Measurements from ENCODE around the gene OR6V1. TPM values are rescaled to one million over a fixed set of nuclear protein-coding genes. Genes with fewer than 3 reads are reported as not detected.
A peak's percentile ranks its signal among the peaks of the same experiment; 100 is the strongest.

OR6V1 gene
- total and polyA plus RNA-seq, 10 of the 15 experiments (the other 5 are each of a cell fraction or from before 2014, with no cell fraction given): not detected

DNA sequence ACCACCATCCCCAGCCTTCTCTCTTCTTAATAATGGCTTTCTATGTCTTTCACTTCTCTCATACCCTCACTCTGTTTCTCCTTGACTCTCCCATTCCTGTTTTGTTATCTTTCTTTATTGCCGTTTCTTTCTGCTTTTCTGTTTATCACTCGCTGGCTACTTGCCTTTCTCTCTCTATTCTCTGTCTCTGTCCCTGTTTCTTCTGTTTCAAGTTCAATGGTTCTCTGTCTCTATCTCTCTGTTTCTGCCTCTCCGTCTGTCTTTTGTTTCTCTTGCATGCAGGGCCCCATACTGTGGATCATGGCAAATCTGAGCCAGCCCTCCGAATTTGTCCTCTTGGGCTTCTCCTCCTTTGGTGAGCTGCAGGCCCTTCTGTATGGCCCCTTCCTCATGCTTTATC lies at the start of gene OR6V1 (continued):
- TF ChIP-seq, protein P1, sequence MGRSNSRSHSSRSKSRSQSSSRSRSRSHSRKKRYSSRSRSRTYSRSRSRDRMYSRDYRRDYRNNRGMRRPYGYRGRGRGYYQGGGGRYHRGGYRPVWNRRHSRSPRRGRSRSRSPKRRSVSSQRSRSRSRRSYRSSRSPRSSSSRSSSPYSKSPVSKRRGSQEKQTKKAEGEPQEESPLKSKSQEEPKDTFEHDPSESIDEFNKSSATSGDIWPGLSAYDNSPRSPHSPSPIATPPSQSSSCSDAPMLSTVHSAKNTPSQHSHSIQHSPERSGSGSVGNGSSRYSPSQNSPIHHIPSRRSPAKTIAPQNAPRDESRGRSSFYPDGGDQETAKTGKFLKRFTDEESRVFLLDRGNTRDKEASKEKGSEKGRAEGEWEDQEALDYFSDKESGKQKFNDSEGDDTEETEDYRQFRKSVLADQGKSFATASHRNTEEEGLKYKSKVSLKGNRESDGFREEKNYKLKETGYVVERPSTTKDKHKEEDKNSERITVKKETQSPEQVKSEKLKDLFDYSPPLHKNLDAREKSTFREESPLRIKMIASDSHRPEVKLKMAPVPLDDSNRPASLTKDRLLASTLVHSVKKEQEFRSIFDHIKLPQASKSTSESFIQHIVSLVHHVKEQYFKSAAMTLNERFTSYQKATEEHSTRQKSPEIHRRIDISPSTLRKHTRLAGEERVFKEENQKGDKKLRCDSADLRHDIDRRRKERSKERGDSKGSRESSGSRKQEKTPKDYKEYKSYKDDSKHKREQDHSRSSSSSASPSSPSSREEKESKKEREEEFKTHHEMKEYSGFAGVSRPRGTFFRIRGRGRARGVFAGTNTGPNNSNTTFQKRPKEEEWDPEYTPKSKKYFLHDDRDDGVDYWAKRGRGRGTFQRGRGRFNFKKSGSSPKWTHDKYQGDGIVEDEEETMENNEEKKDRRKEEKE (IDR thresholded peaks at IDR 0.05): no peak
- no peak for TF ChIP-seq SIN3A (IDR thresholded peaks at IDR 0.05; ENCODE audit: low read depth, low read length)

DNA sequence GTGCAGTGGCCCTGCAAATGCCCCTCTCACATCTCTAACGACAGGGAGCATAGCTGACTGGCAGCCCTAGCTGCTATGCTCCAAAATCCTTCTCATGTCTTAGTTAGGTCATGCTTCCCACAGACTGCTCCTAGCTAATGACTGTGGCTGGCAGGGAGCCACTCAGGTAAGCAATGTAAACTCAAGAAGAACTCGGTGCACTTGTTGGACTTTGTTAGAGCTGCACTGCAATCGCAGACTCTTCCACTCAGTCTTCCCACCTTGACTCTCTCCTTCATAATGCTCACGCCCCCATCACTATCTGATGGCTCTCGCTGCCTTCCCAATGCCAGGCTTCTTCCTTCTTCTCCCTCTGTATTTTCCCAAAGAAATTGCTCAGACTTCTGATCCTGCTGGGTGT lies 49.2 kb upstream of the OR6V1 start:
- TF ChIP-seq MTA2 (IDR thresholded peaks at IDR 0.05; ENCODE audit: low read depth) (no peak), ZBED1 (IDR thresholded peaks at IDR 0.05; ENCODE audit: borderline replicate concordance) (no peak)
- TF ChIP-seq, protein P2, sequence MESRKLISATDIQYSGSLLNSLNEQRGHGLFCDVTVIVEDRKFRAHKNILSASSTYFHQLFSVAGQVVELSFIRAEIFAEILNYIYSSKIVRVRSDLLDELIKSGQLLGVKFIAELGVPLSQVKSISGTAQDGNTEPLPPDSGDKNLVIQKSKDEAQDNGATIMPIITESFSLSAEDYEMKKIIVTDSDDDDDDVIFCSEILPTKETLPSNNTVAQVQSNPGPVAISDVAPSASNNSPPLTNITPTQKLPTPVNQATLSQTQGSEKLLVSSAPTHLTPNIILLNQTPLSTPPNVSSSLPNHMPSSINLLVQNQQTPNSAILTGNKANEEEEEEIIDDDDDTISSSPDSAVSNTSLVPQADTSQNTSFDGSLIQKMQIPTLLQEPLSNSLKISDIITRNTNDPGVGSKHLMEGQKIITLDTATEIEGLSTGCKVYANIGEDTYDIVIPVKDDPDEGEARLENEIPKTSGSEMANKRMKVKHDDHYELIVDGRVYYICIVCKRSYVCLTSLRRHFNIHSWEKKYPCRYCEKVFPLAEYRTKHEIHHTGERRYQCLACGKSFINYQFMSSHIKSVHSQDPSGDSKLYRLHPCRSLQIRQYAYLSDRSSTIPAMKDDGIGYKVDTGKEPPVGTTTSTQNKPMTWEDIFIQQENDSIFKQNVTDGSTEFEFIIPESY (IDR thresholded peaks at IDR 0.05): no peak
- TF ChIP-seq, protein P3, sequence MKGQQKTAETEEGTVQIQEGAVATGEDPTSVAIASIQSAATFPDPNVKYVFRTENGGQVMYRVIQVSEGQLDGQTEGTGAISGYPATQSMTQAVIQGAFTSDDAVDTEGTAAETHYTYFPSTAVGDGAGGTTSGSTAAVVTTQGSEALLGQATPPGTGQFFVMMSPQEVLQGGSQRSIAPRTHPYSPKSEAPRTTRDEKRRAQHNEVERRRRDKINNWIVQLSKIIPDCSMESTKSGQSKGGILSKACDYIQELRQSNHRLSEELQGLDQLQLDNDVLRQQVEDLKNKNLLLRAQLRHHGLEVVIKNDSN (IDR thresholded peaks at IDR 0.05; ENCODE audit: borderline replicate concordance, extremely low read length, insufficient read depth, low read depth, low read length): no peak
- Histone ChIP-seq H3K27me3 (replicated peaks in 1 of 2; ENCODE audit: control insufficient read depth in 2 of 2, insufficient read depth in 2 of 2, low read length in 1 of 2) (no peaks in the 10 kb centered on the region; a peak in 1 of 4 replicates), H3K9ac (ENCODE audit: control insufficient read depth, insufficient read depth, low read length) (no peak overlapping the region), H3K4me1 (ENCODE audit: control insufficient read depth, insufficient read depth, low read length) (no peaks in the 10 kb centered on the region), H3K36me3 (ENCODE audit: control insufficient read depth in 2 of 2, insufficient read depth in 2 of 2, low read length in 1 of 2) (no peaks in the 10 kb centered on the region), H3K9me3 (replicated peaks; ENCODE audit: control insufficient read depth, insufficient read depth, low read length) (no peaks in the 10 kb centered on the region; the same call in 2 of the 3 replicates), H3K79me2 (ENCODE audit: control insufficient read depth, insufficient read depth, low read length) (no peaks in the 10 kb centered on the region), H2AFZ (ENCODE audit: control insufficient read depth, low read depth, low read length) (peak overlapping the region; percentile 79), H3K4me2 (ENCODE audit: control insufficient read depth, insufficient read depth) (peak overlapping the region; percentile 30), H4K20me1 (ENCODE audit: control insufficient read depth, insufficient read depth) (no peaks in the 10 kb centered on the region), H3K27ac (ENCODE audit: control insufficient read depth, insufficient read depth) (no peak overlapping the region), H3K4me3 (no peak overlapping the region)
- no peak for FAIRE-seq
- in situ Hi-C loops (cut with MboI) (loop anchor here (5.0 kb wide), 2 partner anchors 131 to 376 kb away; no protein-coding TSS in a partner anchor), intact Hi-C loops (cut with micrococcal nuclease; ENCODE audit: unreplicated experiment) (loop anchor here (1.0 to 10.0 kb wide), 5 partner anchors 122 to 412 kb away; no protein-coding TSS in a partner anchor)
- ChIA-PET SMC1A (ENCODE audit: uncharacterized antibody, unreplicated experiment) (interaction anchor here (0.6 to 11.6 kb wide), 19 partner anchors 10 to 405 kb away, joined by 3 to 191 read pairs (median 4); partner anchors contain the start of gene EPHB6), CTCF (interaction anchor here (0.5 to 19.2 kb wide), 50 partner anchors 8 to 519 kb away, joined by 3 to 434 read pairs (median 5); partner anchors contain the start of genes EPHB6 and TAS2R40), POLR2A (no interaction called here), RAD21 (ENCODE audit: unreplicated experiment) (interaction anchor here (0.9 to 3.2 kb wide), 11 partner anchors 10 to 399 kb away, joined by 3 to 18 read pairs (median 5); no protein-coding TSS in a partner anchor)
- ATAC-seq: peak; percentile 11; the same call in 1 of the 3 replicates
- 62% methylated on average over 5 of the region's 5 CpGs for WGBS (ENCODE audit: insufficient coverage, insufficient replicate concordance, low lambda C conversion rate, missing lambda C conversion rate)
- DNase-seq (ENCODE audit: low read depth, low spot score): no peak
- BruUV-seq (replicated peaks): no TSS peak
